WI38 (cell line): ENCODE data around the gene DGKE.

Experiments
- H3K4me3 ChIP-seq: 2 replicates; pipeline ENCODE4 v1.5.1; 2011; ENCODE audit warnings: low read depth, mild to moderate bottlenecking, control low read depth, low read length
- CTCF ChIP-seq: IDR thresholded peaks from 2 replicates; pipeline ENCODE4 v1.5.1; 2012; ENCODE audit warnings: low read depth, mild to moderate bottlenecking, control low read depth, low read length

DGKE gene

GRCh38 chr17:56903560-56903959 lies 69.6 kb downstream of the DGKE start:
- H3K4me3 ChIP-seq = no peak overlapping the region
- TF ChIP-seq CTCF = no peak

- no peak overlapping the region for H3K4me3 ChIP-seq
- TF ChIP-seq CTCF = no peak
These were observed 74.1 kb downstream of the DGKE start for GRCh38 chr17:56908001-56908542.

GRCh38 chr17:56909742-56910508 lies 76.0 kb downstream of the DGKE start:
- H3K4me3 ChIP-seq = no peak overlapping the region
- no peak for TF ChIP-seq CTCF

- peak overlapping the region; percentile 20 for H3K4me3 ChIP-seq
- no peak for TF ChIP-seq CTCF
These were observed 76.7 kb downstream of the DGKE start for GRCh38 chr17:56910509-56911235.

GRCh38 chr17:56912105-56912999 lies 78.4 kb downstream of the DGKE start:
- peak overlapping the region; percentile 90 for H3K4me3 ChIP-seq

GRCh38 chr17:56913000-56913311 lies 79.0 kb downstream of the DGKE start:
- peak overlapping the region; percentile 90 for H3K4me3 ChIP-seq
- TF ChIP-seq CTCF = no peak

More at GRCh38 chr17:56912105-56912999, 78.4 kb downstream of the DGKE start:
- no peak for TF ChIP-seq CTCF
